Upper lobe of left lung (tissue), 6 donors: ENCODE data around the gene MAST3. TPM values are rescaled to one million over a fixed set of nuclear protein-coding genes. Genes with fewer than 3 reads are reported as not detected.

Source experiments
- ATAC-seq, 2 donors: fragments of 200-7000 bp; cut with Tn5 transposase; one replicate each; pipeline ENCODE4 v1.9.1; 2022; ENCODE audit warnings: mild to moderate bottlenecking in 2 of 2, moderate library complexity in 2 of 2; ENCODE audit not compliant: low FRiP score in 2 of 2
- DNase-seq, 2 donors: peaks; one replicate each; pipeline ENCODE4 v3.0.0-alpha.2; 2019 to 2020
- H3K27ac ChIP-seq, 4 donors: fragments of 200-600 bp; sonication (generic); one replicate each; pipeline ENCODE4 v1.5.1; 2016 to 2019
- H3K27me3 ChIP-seq, 4 donors: fragments of 200-600 bp; sonication (generic); one replicate each; pipeline ENCODE4 v1.5.1; 2017 to 2019
- H3K36me3 ChIP-seq, 4 donors: fragments of 200-600 bp; sonication (generic); one replicate each; pipeline ENCODE4 v1.5.1; 2016 to 2019
- H3K4me1 ChIP-seq, 4 donors: fragments of 200-600 bp; sonication (generic); one replicate each; pipeline ENCODE4 v1.5.1; 2018 to 2019
- H3K4me3 ChIP-seq, 4 donors: fragments of 200-600 bp; sonication (generic); one replicate each; pipeline ENCODE4 v1.5.1; 2017 to 2019; ENCODE audit warnings: mild to moderate bottlenecking in 2 of 4, moderate library complexity in 1 of 4
- H3K9me3 ChIP-seq, 4 donors: fragments of 200-600 bp; sonication (generic); one replicate each; pipeline ENCODE4 v1.5.1; 2018 to 2019
- CTCF ChIP-seq, 6 experiments: fragments of 450-650 bp in 4 of 6; fragments of 200-600 bp in 2 of 6; sonication (generic) in 2 of 6; IDR thresholded peaks; one replicate each; pipeline ENCODE4 v1.5.1; 2016 to 2019; ENCODE audit warnings: antibody characterized with exemption in 6 of 6
- EP300 ChIP-seq, 4 donors: sonication (generic); formaldehyde crosslinking; IDR thresholded peaks; one replicate each; pipeline ENCODE4 v1.5.1; 2017; ENCODE audit warnings: antibody characterized with exemption in 4 of 4, control low read depth in 2 of 4
- POLR2A ChIP-seq, 4 donors: fragments of 450-650 bp; IDR thresholded peaks; one replicate each; pipeline ENCODE4 v1.5.1; 2016 to 2017; ENCODE audit warnings: antibody characterized with exemption in 4 of 4, mild to moderate bottlenecking in 2 of 4
- POLR2AphosphoS5 ChIP-seq, 2 donors: sonication (generic); formaldehyde crosslinking; IDR thresholded peaks; one replicate each; pipeline ENCODE4 v1.5.1; 2017; ENCODE audit warnings: antibody characterized with exemption in 2 of 2
- WGBS, 2 donors: methylation state at CpG; one replicate each; pipeline ENCODE4 v1.1.5; 2017 to 2018; 5-methylcytosine and 5-hydroxymethylcytosine counted together
- total RNA-seq, 6 donors: library from RNA; depleted of rRNA in 4 of 6; stranded (reverse); fragments of >200 nt in 4 of 6; gene quantifications; one replicate each; pipeline versions ENCODE4 v1.1.0 to v1.2.1, GENCODE V29; 2016 to 2021
- donor health status: DM: no; HTN: no; CAD: no; lungs with moderate emphysema.
- donor health status: DM: no; HTN: yes; CAD: no; lungs with severe emphysema.

Gene MAST3
- total RNA-seq, 6 donors from 2014 or later: 9.3 to 67.1 (median 27.5) TPM

GRCh38 chr19:18090545-18091216 lies 6.9 kb upstream of the MAST3 start:
- Histone ChIP-seq H3K9me3 (no peaks in the 10 kb centered on the region), H3K27ac (peak overlapping the region; percentile 79 to 91 (median 82)), H3K4me3 (no peak overlapping the region), H3K36me3 (no peaks in the 10 kb centered on the region), H3K4me1 (peaks cover 8 to 23% (median 14%) of the 10 kb centered on the region in 4 donors), H3K27me3 (no peaks in the 10 kb centered on the region)
- TF ChIP-seq POLR2AphosphoS5 (IDR thresholded peaks at IDR 0.05) (no peak), POLR2A (IDR thresholded peaks at IDR 0.05) (no peak)
- 65 to 66% methylated on average over 12 of the region's 12 CpGs for WGBS, 2 donors
- ATAC-seq (peak in 1 of 2 donors; percentile 30), DNase-seq (peak in 1 of 2 donors; percentile 66)

GRCh38 chr19:18091217-18091608 lies 6.4 kb upstream of the MAST3 start:
- H3K4me1 ChIP-seq: peaks cover 8 to 23% (median 14%) of the 10 kb centered on the region in 4 donors
- TF ChIP-seq POLR2A (IDR thresholded peaks at IDR 0.05) (peak in 2 of 4 donors; percentile 29 to 63), POLR2AphosphoS5 (IDR thresholded peaks at IDR 0.05) (peak; percentile 45 to 67), CTCF (IDR thresholded peaks at IDR 0.05) (no peak), EP300 (IDR thresholded peaks at IDR 0.05) (peak in 1 of 4 donors; percentile 23)
- H3K9me3 ChIP-seq: no peaks in the 10 kb centered on the region
- H3K36me3 ChIP-seq: no peaks in the 10 kb centered on the region
- DNase-seq (peak in 1 of 2 donors; percentile 88), ATAC-seq (peak; percentile 63 to 72)
- no peak overlapping the region for H3K4me3 ChIP-seq
- H3K27me3 ChIP-seq: no peaks in the 10 kb centered on the region
- H3K27ac ChIP-seq: peak overlapping the region; percentile 79 to 91 (median 82)
- 31 to 41% methylated on average over 11 to 12 of the region's 12 CpGs for WGBS, 2 donors

- WGBS, 2 donors: 77 to 98% methylated on average over 4 to 6 of the region's 6 CpGs
- Histone ChIP-seq H3K4me1 (peaks cover 17 to 30% (median 22%) of the 10 kb centered on the region in 4 donors), H3K27me3 (no peaks in the 10 kb centered on the region), H3K27ac (no peak overlapping the region), H3K4me3 (no peak overlapping the region), H3K36me3 (no peaks in the 10 kb centered on the region), H3K9me3 (no peaks in the 10 kb centered on the region)
- no peak for ATAC-seq
- TF ChIP-seq POLR2A (IDR thresholded peaks at IDR 0.05) (no peak), CTCF (IDR thresholded peaks at IDR 0.05) (no peak), EP300 (IDR thresholded peaks at IDR 0.05) (no peak), POLR2AphosphoS5 (IDR thresholded peaks at IDR 0.05) (no peak)
- DNase-seq: no peak
These were observed 4.0 kb upstream of the MAST3 start for GRCh38 chr19:18093439-18094161.

- Histone ChIP-seq H3K4me1 (peaks cover 18 to 28% (median 19%) of the 10 kb centered on the region in 4 donors), H3K9me3 (no peaks in the 10 kb centered on the region), H3K27me3 (no peaks in the 10 kb centered on the region), H3K36me3 (no peaks in the 10 kb centered on the region), H3K27ac (no peak overlapping the region), H3K4me3 (no peak overlapping the region)
- DNase-seq (no peak), ATAC-seq (no peak)
- 88 to 92% methylated on average over 2 of the region's 2 CpGs for WGBS, 2 donors
- TF ChIP-seq POLR2A (IDR thresholded peaks at IDR 0.05) (no peak), POLR2AphosphoS5 (IDR thresholded peaks at IDR 0.05) (no peak), CTCF (IDR thresholded peaks at IDR 0.05) (no peak), EP300 (IDR thresholded peaks at IDR 0.05) (no peak)
These were observed 1.3 kb upstream of the MAST3 start for GRCh38 chr19:18096258-18096657.
